Activated CD4-positive, CD25-positive, alpha-beta regulatory T cell treated with anti-CD3 and anti-CD28 coated beads, Interleukin-2, amount 50 U/mL, for 16 hours (primary cell): ENCODE results near the gene KCNMB4.
"Not testable (repeated sequence)": the region's sequence is repeated elsewhere in the genome, so short reads cannot be mapped to it uniquely, and the experiment has no call there.

Source experiments
- DNase-seq: peaks from one replicate; pipeline ENCODE4 v3.0.0-alpha.2; 2020; ENCODE audit warnings: low read depth, low spot score

Gene KCNMB4

GRCh38 chr12:70372881-70373280 is 6.8 kb downstream of the KCNMB4 start:
- DNase-seq: no peak

DNA sequence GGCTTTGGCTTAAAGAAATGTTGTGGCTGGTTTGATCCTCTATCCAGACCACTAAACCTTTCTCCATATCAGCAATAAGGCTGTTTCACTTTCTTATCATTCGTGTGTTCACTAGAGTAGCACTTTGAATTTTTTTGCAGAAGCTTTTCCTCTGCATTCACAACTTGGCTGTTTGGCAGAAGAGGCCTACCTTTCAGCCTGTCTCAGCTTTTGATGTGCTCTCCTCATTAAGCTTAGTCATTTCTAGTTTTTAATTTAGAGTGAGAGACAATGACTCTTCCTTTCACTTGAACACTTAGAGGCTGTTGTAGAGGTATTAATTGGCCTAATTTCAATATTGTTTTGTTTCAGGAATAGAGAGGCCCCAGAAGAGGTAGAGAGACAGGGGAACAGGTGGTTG is 13.8 kb downstream of the KCNMB4 start:
- no peak for DNase-seq

GRCh38 chr12:70383484-70383883 is 17.4 kb downstream of the KCNMB4 start:
- no peak for DNase-seq

- no peak for DNase-seq
These were observed 17.8 kb downstream of the KCNMB4 start for GRCh38 chr12:70383886-70384285.

DNA sequence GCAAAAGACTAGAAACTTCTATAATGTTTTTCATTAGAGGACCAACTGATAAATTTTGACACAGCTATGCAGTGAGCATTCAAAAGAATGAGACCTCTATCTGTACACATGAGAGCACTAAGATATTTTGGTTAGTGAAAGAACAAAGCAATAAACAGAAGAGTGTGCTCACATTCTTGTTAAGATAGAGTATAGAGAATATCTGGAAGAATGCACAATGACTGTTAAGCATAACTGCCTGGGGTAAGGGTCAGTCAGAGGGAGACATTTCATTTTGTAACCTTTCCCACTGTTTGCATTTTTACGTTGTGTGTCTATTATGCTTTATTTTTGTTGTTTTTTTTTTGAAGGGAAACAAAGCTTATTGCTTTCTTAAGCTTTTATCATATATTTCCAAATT is 20.7 kb downstream of the KCNMB4 start:
- no peak for DNase-seq

DNA sequence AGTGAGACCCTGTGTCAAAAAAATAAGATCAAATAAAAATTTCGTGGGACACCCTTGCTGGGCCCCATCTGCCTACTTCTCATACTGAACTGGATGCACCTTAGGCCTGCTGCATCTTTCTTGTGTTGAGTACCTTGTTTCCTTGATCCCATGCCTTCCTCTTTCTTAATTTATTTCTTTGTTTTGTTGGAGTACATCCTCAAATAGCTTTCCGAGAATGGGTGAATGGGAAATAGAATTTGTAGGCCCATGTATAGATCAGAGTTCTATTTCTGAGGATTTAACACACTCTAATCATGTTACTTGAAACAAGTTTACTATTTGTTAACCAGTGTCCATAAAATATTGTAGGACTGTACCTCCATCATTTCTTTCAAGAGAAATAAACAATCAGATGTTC is 23.6 kb downstream of the KCNMB4 start:
- DNase-seq: no peak

DNA sequence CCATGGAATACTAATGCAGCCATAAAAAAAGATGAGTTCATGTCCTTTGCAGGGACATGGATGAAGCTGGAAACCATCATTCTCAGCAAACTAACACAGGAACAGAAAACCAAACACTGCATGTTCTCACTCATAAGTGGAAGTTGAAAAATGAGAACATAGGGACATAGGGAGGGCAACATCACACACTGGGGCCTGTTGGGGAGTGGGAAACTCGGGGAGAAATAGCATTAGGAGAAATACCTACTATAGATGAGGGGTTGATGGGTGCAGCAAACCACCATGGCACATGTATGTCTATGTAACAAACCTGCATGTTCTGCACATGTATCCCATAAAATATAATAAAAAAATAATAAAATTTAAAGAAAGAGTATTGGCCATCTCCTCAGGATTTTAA is 26.5 kb downstream of the KCNMB4 start:
- DNase-seq: not testable (repeated sequence)

- no peak for DNase-seq
These were observed 27.9 kb downstream of the KCNMB4 start for GRCh38 chr12:70393787-70394499.

- no peak for DNase-seq
These were observed 31.9 kb downstream of the KCNMB4 start for GRCh38 chr12:70398002-70398401.

DNA sequence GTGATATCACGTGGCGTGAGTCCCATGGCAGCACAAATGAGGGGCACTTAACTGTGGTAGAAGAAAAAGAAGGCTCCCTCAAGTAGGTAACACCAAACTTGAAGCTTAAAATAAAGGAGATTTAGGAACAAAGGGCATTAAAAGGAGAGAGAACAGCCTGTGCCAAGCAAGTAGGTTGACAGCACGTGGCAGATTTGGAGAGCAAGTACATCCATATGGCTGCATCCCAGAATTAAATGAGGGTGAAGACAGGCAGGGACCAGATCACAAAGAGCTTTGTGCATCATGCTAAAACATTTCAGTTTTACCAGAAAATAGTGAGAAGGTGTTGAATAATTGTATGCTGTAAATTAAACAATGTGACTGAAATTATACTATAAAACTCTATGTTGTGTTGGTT is 32.8 kb downstream of the KCNMB4 start:
- no peak for DNase-seq

- no peak for DNase-seq
These were observed 33.2 kb downstream of the KCNMB4 start for GRCh38 chr12:70399311-70399710.

GRCh38 chr12:70400124-70400523 is 34.0 kb downstream of the KCNMB4 start:
- no peak for DNase-seq

GRCh38 chr12:70402597-70402996 is 36.5 kb downstream of the KCNMB4 start:
- no peak for DNase-seq

DNA sequence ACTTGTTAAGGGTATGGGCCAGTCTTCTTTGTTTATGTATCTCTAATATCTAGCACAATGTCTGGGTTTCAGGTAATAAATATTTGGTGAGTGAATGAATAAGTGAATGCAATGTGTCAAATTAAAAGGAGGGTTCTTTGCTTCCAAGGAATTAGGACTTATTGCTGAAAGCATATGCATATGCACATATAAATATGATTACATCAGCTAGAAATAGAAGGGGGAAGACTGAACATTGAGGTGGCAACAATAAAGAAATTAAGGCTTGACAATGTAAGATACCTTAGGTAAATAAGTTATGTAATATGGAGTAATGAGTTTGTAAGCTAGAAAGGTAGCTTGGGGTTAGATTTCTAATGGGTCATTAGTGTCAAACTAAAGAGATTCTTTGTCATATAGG is 37.7 kb downstream of the KCNMB4 start:
- DNase-seq: no peak

GRCh38 chr12:70408004-70408790 is 42.1 kb downstream of the KCNMB4 start:
- no peak for DNase-seq

- DNase-seq: no peak
These were observed 49.9 kb downstream of the KCNMB4 start for GRCh38 chr12:70415987-70416386.

- no peak for DNase-seq
These were observed 51.0 kb downstream of the KCNMB4 start for GRCh38 chr12:70417121-70417520.

- no peak for DNase-seq
These were observed 52.0 kb downstream of the KCNMB4 start for GRCh38 chr12:70418101-70418500.

DNA sequence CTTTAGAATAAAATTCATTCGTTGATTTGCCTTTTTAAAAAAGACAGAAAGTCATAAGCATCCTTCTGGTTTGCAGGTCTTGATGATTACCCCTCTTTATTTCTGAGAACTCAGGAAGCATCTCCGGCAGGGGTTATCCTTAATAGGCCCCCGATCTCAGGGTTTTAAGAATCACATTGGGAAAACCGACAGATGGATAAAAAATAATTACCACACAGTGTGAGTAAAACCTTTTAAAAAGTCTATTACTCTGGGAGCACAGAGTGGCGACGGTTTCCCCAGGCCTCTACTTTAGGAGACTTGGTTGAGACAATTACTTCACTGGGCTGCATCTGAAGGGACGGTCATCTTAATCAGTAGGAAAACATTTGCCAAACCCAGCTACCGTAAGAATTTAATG is 56.5 kb downstream of the KCNMB4 start:
- no peak for DNase-seq

DNA sequence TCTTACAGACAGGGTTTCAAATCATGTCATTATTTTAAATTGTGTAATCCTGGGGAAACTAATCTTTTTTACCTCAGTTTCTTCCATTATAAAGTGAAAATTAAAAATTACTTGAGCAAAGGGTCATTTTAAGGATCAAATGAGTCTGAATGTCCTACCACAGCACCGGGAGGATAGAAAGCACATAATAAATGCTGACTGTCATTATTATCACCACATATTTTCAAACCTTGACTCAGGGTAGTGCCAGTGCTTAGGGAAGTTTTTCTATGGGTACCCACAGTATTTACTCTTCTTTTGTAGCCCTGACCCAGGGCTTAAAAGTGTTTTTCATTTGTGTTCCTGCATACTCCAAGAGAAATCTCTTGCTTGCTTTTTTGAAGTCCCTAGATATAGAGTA is 60.5 kb downstream of the KCNMB4 start:
- no peak for DNase-seq

GRCh38 chr12:70427611-70428010 is 61.5 kb downstream of the KCNMB4 start:
- no peak for DNase-seq

DNA sequence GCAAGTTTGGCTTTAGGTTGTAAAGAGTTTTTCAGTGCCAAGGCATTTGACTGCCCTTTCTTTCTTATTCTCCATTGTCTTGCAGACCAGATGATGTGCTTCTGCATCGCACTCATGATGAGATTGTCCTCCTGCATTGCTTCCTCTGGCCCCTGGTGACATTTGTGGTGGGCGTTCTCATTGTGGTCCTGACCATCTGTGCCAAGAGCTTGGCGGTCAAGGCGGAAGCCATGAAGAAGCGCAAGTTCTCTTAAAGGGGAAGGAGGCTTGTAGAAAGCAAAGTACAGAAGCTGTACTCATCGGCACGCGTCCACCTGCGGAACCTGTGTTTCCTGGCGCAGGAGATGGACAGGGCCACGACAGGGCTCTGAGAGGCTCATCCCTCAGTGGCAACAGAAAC is 64.3 kb downstream of the KCNMB4 start:
- no peak for DNase-seq

GRCh38 chr12:70436836-70437235 is 70.7 kb downstream of the KCNMB4 start:
- no peak for DNase-seq
